AG04450 (cell line): ENCODE data around the gene ST6GALNAC4. TPM values are rescaled to one million over a fixed set of nuclear protein-coding genes. Genes with fewer than 3 reads are reported as not detected.

Source experiments
- CTCF ChIA-PET: fragments of 300-600, 350-600 bp; formaldehyde crosslinking; extraction: SDS; loops from one replicate; lab custom pipeline; 2022; ENCODE audit warnings: antibody characterized with exemption, inconsistent platforms; lab: Charles Lee
- POLR2A ChIA-PET: fragments of 350-600 bp; formaldehyde crosslinking; extraction: SDS; loops from one replicate; lab custom pipeline; 2021; ENCODE audit warnings: antibody characterized with exemption, inconsistent platforms; lab: Yijun Ruan, JAX
- DNase-seq: peaks from one replicate; pipeline ENCODE4 v3.0.0-alpha.2; 2011; ENCODE audit warnings: low read depth, low spot score
- H3K27ac ChIP-seq: one replicate; pipeline ENCODE4 v1.5.1; 2012; ENCODE audit warnings: low read depth, low read length, control low read depth
- H3K27me3 ChIP-seq: one replicate; pipeline ENCODE4 v1.6.0; 2012; ENCODE audit warnings: low read length; ENCODE audit not compliant: control insufficient read depth, insufficient read depth
- H3K4me3 ChIP-seq: 2 replicates; pipeline ENCODE4 v1.5.1; 2011; ENCODE audit warnings: mild to moderate bottlenecking, low read depth, low read length, control low read depth
- H3K9me3 ChIP-seq: 2 replicates; pipeline ENCODE4 v1.5.1; 2012; ENCODE audit warnings: low read length; ENCODE audit not compliant: control insufficient read depth, insufficient read depth
- polyA plus RNA-seq: library from polyadenylated mRNA; depleted of rRNA; stranded (reverse); fragments of >200 nt; gene quantifications from 2 replicates; pipeline ENCODE4 v1.2.3, GENCODE V29; 2011
- TF ChIP-seq, protein P1 (sequence below): IDR thresholded peaks from 2 replicates; pipeline ENCODE4 v1.5.1; 2011; ENCODE audit warnings: low read depth, low read length, control low read depth, inconsistent platforms

The ST6GALNAC4 gene
- polyA plus RNA-seq, 1 experiment = 15.0 TPM

DNA sequence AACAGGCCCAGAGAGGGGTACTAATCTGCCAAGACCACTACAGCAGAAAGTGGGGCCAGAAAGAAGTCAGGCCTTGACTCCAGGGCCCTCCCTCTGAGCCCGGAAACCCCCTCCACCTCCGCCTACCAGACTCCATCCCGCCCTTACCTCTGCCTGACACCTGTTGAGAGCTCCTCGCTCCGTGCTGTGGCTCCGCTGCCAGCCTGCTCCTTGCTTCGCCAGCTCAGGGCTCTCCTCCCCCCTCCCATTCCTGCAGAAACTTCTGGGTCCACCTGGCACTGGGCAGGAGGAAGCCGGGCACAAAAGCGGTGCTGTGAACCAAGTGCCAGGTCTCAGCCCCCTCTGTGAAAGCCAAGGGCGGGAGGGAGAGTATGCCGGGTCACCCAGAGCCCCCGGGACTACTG is 11.1 kb downstream of the ST6GALNAC4 start:
- H3K27ac ChIP-seq = no peak overlapping the region
- POLR2A ChIA-PET = interaction anchor here (0.6 kb wide), 1 partner anchor 109 kb away, joined by 3 read pairs; no protein-coding TSS in a partner anchor

DNA sequence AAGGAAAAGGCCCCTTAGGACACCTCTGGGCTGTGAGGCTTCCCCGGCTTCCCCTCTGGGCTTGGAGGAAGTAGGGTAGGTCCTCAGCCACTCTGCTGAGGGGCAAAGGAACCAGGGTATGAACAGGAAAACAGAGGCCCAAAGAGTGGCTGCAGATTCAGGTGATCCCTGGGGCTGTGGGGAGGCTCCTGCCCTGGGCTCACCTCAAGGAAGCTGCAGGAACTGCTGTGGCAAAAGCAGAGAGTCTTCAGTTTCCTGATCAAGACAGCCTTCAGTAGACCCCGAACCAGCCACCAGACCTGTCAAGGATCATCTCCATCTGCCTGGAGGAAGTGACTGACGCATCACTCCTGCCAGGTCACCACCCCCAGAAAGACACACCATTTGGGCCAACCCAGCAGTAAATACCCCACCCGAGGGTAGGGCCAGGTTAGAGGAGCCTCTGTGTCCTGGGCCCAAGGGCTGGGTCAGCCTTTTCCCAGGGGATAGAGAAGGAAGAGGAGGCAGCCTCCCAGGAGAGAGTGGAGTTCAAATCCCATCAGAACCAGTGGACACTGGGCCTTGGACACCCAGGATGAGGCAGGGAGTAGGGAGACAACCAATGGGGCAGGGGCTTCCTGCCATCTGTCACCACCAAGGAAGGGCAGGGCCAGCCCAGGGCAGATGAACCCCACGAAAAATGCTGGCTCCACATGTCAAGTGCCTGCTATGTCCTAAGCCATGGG is 11.7 kb downstream of the ST6GALNAC4 start:
- TF ChIP-seq, protein P1, sequence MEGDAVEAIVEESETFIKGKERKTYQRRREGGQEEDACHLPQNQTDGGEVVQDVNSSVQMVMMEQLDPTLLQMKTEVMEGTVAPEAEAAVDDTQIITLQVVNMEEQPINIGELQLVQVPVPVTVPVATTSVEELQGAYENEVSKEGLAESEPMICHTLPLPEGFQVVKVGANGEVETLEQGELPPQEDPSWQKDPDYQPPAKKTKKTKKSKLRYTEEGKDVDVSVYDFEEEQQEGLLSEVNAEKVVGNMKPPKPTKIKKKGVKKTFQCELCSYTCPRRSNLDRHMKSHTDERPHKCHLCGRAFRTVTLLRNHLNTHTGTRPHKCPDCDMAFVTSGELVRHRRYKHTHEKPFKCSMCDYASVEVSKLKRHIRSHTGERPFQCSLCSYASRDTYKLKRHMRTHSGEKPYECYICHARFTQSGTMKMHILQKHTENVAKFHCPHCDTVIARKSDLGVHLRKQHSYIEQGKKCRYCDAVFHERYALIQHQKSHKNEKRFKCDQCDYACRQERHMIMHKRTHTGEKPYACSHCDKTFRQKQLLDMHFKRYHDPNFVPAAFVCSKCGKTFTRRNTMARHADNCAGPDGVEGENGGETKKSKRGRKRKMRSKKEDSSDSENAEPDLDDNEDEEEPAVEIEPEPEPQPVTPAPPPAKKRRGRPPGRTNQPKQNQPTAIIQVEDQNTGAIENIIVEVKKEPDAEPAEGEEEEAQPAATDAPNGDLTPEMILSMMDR = no peak
- ChIA-PET CTCF (no interaction called here), POLR2A (no interaction called here)
- Histone ChIP-seq H3K27ac (no peak overlapping the region), H3K9me3 (no peaks in the 10 kb centered on the region), H3K27me3 (no peaks in the 10 kb centered on the region), H3K4me3 (no peak overlapping the region)
- DNase-seq = no peak

More for the DNA sequence above, 11.1 kb downstream of the ST6GALNAC4 start:
- TF ChIP-seq, protein P1 = no peak
- Histone ChIP-seq H3K9me3 (no peaks in the 10 kb centered on the region), H3K4me3 (no peak overlapping the region), H3K27me3 (no peaks in the 10 kb centered on the region)
- no peak for DNase-seq
- CTCF ChIA-PET = no interaction called here

DNA sequence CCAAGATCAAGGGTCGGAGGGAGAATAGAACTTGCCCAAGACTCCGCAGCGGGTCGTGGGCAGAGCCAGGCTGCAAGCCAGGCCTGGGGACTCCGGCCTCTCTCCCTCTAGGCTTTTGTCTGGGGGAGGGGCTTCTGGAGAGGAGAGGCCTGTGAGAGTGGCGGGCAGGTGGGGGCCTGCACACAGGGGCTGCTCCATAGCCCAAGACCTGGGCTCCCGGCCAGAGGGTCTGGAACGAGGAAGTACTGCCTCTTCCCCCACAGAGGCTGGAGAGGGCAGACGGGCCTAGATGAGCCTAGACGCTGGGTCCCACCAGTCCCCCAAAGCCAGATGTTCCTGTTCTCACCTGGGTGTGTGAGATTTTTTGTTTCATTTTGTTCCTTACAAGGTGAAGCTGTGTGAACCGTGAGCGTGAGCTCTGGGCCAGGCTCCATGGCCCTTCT is 12.3 kb downstream of the ST6GALNAC4 start:
- TF ChIP-seq, protein P1 = no peak
- Histone ChIP-seq H3K4me3 (no peak overlapping the region), H3K27me3 (no peaks in the 10 kb centered on the region), H3K27ac (no peak overlapping the region), H3K9me3 (no peaks in the 10 kb centered on the region)
- CTCF ChIA-PET = no interaction called here
- POLR2A ChIA-PET = no interaction called here
- DNase-seq = no peak

DNA sequence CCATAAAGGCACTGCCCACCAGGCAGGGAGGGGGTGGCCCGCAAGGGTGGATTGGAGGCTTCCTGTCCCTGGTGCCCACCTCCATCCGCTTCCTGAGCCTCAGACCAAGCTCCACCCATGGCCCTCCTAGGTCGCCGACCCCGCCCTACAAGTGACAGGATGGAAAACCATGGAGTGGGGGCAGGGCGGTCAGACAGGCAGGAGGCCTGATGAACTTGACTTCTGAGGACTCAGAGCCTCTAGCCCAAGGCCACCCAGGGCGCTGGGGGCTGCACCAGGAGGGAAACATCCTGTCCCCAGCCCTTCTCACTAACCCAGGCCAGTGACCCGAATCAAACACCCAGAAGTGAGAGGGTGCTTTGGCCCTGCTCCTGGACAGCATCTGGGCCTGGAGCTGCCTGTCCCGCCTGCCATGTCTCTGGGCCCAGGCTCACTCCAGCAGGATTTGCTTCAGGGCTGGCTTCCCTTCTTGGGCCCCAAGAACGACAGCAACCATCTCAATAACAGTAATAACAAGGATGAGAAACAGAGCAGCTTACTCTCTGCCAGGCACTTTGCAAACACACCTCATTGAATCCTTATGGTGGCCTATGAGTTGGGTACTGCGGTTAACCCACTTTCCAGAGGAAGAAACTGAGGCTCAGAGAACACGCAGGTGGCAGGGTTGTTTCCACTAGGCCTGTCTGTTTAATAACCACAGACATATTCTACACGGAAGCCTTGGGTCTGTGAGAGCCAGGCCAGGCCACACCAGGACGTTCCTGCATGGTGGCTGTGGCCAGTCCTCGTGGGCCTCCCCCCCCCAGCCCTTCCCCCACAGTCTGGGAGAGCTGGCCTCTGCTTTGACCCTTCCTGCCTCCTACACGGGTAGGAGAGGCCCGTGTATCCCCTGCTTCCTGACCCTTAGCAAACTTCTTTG is 13.0 kb downstream of the ST6GALNAC4 start:
- H3K9me3 ChIP-seq = peaks cover 4% of the 10 kb centered on the region; the same call in 1 of the 2 replicates
- TF ChIP-seq, protein P1 = no peak
- no peak overlapping the region for H3K4me3 ChIP-seq
- CTCF ChIA-PET = no interaction called here
- H3K27me3 ChIP-seq = no peaks in the 10 kb centered on the region
- H3K27ac ChIP-seq = no peak overlapping the region
- DNase-seq = no peak
- POLR2A ChIA-PET = no interaction called here
